Measurements from ENCODE around the gene SCLT1.
A peak's percentile ranks its signal among the peaks of the same experiment; 100 is the strongest.

GRCh38 chr4:128863312-128864075, 229.8 kb downstream of the SCLT1 start:
- TF ChIP-seq POLR2A (IDR thresholded peaks at IDR 0.05) (no peak), CTCF (IDR thresholded peaks at IDR 0.05) (peak; percentile 83 to 93 (median 88))
